Mammary epithelial cell (primary cell): Measurements from ENCODE around the gene TAF7L.
A peak's percentile ranks its signal among the peaks of the same experiment; 100 is the strongest.

Experiments
- CTCF ChIP-seq, 2 donors: IDR thresholded peaks in 1 of 2; conservative IDR thresholded peaks in 1 of 2; 2 replicates each; pipeline ENCODE4 v1.5.1; 2011 to 2012; ENCODE audit warnings: inconsistent platforms in 2 of 2, low read length in 2 of 2, mild to moderate bottlenecking in 2 of 2, control low read depth in 1 of 2, low read depth in 1 of 2; ENCODE audit not compliant: insufficient read depth in 1 of 2; ENCODE audit errors: extremely low read depth in 1 of 2
- EZH2 ChIP-seq: IDR thresholded peaks from 2 replicates; pipeline ENCODE4 v1.6.1; 2012; ENCODE audit warnings: low read length, inconsistent platforms, borderline replicate concordance

GRCh38 chrX:101260435-101260834, 30.7 kb downstream of the TAF7L start:
- TF ChIP-seq EZH2 (no peak), CTCF (conservative IDR thresholded peaks at IDR 0.05 in 1 of 2, IDR thresholded peaks at IDR 0.05 in 1 of 2; ENCODE audit: extremely low read depth in 1 of 2, insufficient read depth in 1 of 2, low read depth in 1 of 2, low read length in 2 of 2) (peak; percentile 14 to 37)
